Measurements from ENCODE around the gene PPY. TPM values are rescaled to one million over a fixed set of nuclear protein-coding genes. Genes with fewer than 3 reads are reported as not detected.

The PPY gene
- total RNA-seq, 1 experiment from 2014 or later: not detected

- DNase-seq: no peak
- H3K27ac ChIP-seq (ENCODE audit: insufficient read length, low read depth, low read length): no peak overlapping the region
- no peak overlapping the region for H2BK15ac ChIP-seq (ENCODE audit: low read depth, low read length)
- Mint-ChIP-seq H3K9me3 (no peaks in the 10 kb centered on the region), H3K27ac (peak overlapping the region in 1 of 3 experiments; percentile 89; a peak in 1 of 7 replicates), H3K4me1 (peaks cover 14 to 15% of the 10 kb centered on the region in 2 experiments), H3K4me3 (peak overlapping the region; percentile 77 to 93), H3K27me3 (ENCODE audit: low read depth) (peaks cover 43% of the 10 kb centered on the region), H3K36me3 (ENCODE audit: insufficient read depth in 1 of 3, low read depth in 3 of 3) (no peaks in the 10 kb centered on the region; a peak in 1 of 7 replicates)
- H2BK12ac ChIP-seq (ENCODE audit: insufficient read length, low read depth, low read length): no peak overlapping the region
- no peak overlapping the region for H3K23ac ChIP-seq (ENCODE audit: insufficient read length, low read depth, low read length)
- H3K79me2 ChIP-seq (ENCODE audit: insufficient read depth, low read length): no peaks in the 10 kb centered on the region
- H3K23me2 ChIP-seq (ENCODE audit: insufficient read length, low read depth, low read length, poor library complexity, severe bottlenecking): peaks cover 15% of the 10 kb centered on the region
- TF ChIP-seq CTCF (conservative IDR thresholded peaks at IDR 0.05): no peak
- H3K4me2 ChIP-seq (ENCODE audit: insufficient read depth, insufficient read length, low read length): peak overlapping the region; percentile 65
- H3K9ac ChIP-seq (ENCODE audit: extremely low read depth, insufficient read length, low read length): no peak overlapping the region
- H3K18ac ChIP-seq (ENCODE audit: insufficient read length, low read depth, low read length): no peak overlapping the region
- 0 out of 2 replicates have a peak, but pooled peaks cover 2% of the 10 kb centered on the region for H3K4me1 ChIP-seq (ENCODE audit: insufficient read depth, low read length)
- H4K5ac ChIP-seq (ENCODE audit: insufficient read length, low read depth, low read length): no peak overlapping the region
- no peak overlapping the region for H3T11ph ChIP-seq (ENCODE audit: low read length)
- no peak overlapping the region for H4K8ac ChIP-seq (replicated peaks; ENCODE audit: insufficient read length, low read depth, low read length)
- H3K79me1 ChIP-seq (ENCODE audit: insufficient read depth, low read depth, low read length, poor library complexity, severe bottlenecking): no peaks in the 10 kb centered on the region
- H2BK20ac ChIP-seq (ENCODE audit: low read depth, low read length, poor library complexity, severe bottlenecking): no peak overlapping the region
- H3K4ac ChIP-seq (ENCODE audit: low read depth, low read length): no peak overlapping the region
- no peak overlapping the region for H3K56ac ChIP-seq (ENCODE audit: insufficient read length, low read depth, low read length)
- H2BK5ac ChIP-seq (ENCODE audit: insufficient read length, low read length): no peak overlapping the region
- H2BK120ac ChIP-seq (ENCODE audit: low read depth, low read length, poor library complexity, severe bottlenecking): no peak overlapping the region
- peaks cover 7% of the 10 kb centered on the region; the same call in 1 of the 2 replicates for H3K27me3 ChIP-seq (ENCODE audit: insufficient read depth, low read length)
- no peak overlapping the region for H4K91ac ChIP-seq (ENCODE audit: insufficient read length, low read depth, low read length)
- no peaks in the 10 kb centered on the region for H3K9me3 ChIP-seq (ENCODE audit: control insufficient read depth, low read depth, low read length)
- no peaks in the 10 kb centered on the region for H4K20me1 ChIP-seq (ENCODE audit: control insufficient read depth, insufficient read depth, insufficient read length)
- H2AK5ac ChIP-seq (ENCODE audit: insufficient read length, low read length): no peak overlapping the region
- H3K14ac ChIP-seq (ENCODE audit: insufficient read depth, low read length): no peak overlapping the region
- WGBS (ENCODE audit: extremely low coverage, insufficient read length, low lambda C conversion rate): no CpG with 5 or more reads among the region's 4 CpGs
- no peak overlapping the region for H2AFZ ChIP-seq (ENCODE audit: low read length)
Observed at GRCh38 chr17:43951750-43952149, 9.5 kb upstream of the PPY start.

All from H9 (cell line).